Esophagus muscularis mucosa (tissue), 4 donors: ENCODE results near the gene SSRP1.

Experiments
- CTCF ChIP-seq, 3 experiments: fragments of 200-600 bp in 2 of 3; fragments of 450-650 bp in 1 of 3; sonication (generic) in 2 of 3; IDR thresholded peaks; one replicate each; pipeline ENCODE4 v1.5.1; 2017 to 2019; ENCODE audit warnings: antibody characterized with exemption in 3 of 3, mild to moderate bottlenecking in 2 of 3, moderate library complexity in 1 of 3
- EP300 ChIP-seq: sonication (generic); formaldehyde crosslinking; IDR thresholded peaks from one replicate; pipeline ENCODE4 v1.6.1; 2017; ENCODE audit warnings: antibody characterized with exemption
- POLR2A ChIP-seq: fragments of 450-650 bp; IDR thresholded peaks from one replicate; pipeline ENCODE4 v1.6.1; 2017; ENCODE audit warnings: antibody characterized with exemption, moderate library complexity, mild to moderate bottlenecking, low read depth

GRCh38 chr11:57357310-57357709 is 21.6 kb upstream of the SSRP1 start:
- TF ChIP-seq CTCF (IDR thresholded peaks at IDR 0.05) (no peak), POLR2A (no peak), EP300 (no peak)
